ENCODE results near the gene LRRC75A. TPM values are rescaled to one million over a fixed set of nuclear protein-coding genes. Genes with fewer than 3 reads are reported as not detected.

The LRRC75A gene
- 3.3 and 4.7 TPM in 2 replicates for total RNA-seq

GRCh38 chr17:16491703-16492612 lies at the start of gene LRRC75A:
Gene LRRC75A, minus strand, starts transcription at chr17:16492193. Its CDS starts 203 bp downstream, at chr17:16491990.

GRCh38 chr17:16415031-16415924 lies 76.7 kb downstream of the LRRC75A start, which contains the start of gene TRPV2:
Gene TRPV2, plus strand, starts transcription at chr17:16415571. Its CDS starts 2,098 bp downstream, at chr17:16417669.

Other genes with a start within 250 kb of the LRRC75A start
- gene CENPV, start 138.7 kb downstream of the LRRC75A start, total RNA-seq = 13.6 and 35.5 TPM in 2 replicates
- 1,660 and 1,773 TPM in 2 replicates for gene UBB, start 111.1 kb downstream of the LRRC75A start, total RNA-seq
- gene TRPV2, start 76.6 kb downstream of the LRRC75A start, total RNA-seq = 28.9 and 62.5 TPM in 2 replicates
- 6.1 and 6.3 TPM in 2 replicates for gene ZNF287, start 77.0 kb upstream of the LRRC75A start, total RNA-seq
- 5.7 and 7.2 TPM in 2 replicates for gene ZNF624, start 161.7 kb upstream of the LRRC75A start, total RNA-seq
- gene CCDC144A, start 198.0 kb upstream of the LRRC75A start, total RNA-seq = 0.33 and 9.1 TPM in 2 replicates